GM13976 (cell line): ENCODE results near the gene NCKAP1.

ENCODE experiments used
- DNase-seq: peaks from one replicate; pipeline ENCODE4 v3.0.0; 2012; ENCODE audit warnings: low spot score
- in situ Hi-C: fragments of 300-500 bp; cut with MboI; formaldehyde crosslinking; loops from one replicate; pipeline ENCODE4 v1.12.0; 2022; ENCODE audit warnings: low sequenced_read_pairs, mixed read lengths, inconsistent platforms; ENCODE audit not compliant: unreplicated experiment
- TF ChIP-seq, protein P1 (sequence below): IDR thresholded peaks from 2 replicates; pipeline ENCODE4 v1.5.1; 2012; ENCODE audit warnings: borderline replicate concordance, mild to moderate bottlenecking; ENCODE audit not compliant: insufficient read depth; ENCODE audit errors: extremely low read depth, missing control alignments, control extremely low read depth

Gene NCKAP1

DNA sequence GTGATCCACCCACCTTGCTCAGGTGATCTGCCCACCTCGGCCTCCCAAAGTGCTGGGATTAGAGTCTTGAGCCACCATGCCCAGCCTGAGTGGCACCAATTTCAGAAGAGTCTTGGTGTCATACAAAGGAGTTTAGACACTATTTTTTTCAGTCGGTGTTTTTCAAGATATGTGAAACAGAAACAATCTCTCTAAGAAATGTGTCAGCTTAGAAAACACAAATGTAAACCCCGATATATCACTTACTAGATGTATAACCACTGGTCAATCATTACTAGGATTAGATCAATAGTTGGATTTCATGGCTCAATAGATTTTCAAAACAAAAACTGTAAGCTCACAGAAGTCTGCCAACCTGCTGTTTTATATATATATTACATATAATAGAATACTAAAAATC is 104.6 kb downstream of the NCKAP1 start:
- no peak for DNase-seq
- TF ChIP-seq, protein P1, sequence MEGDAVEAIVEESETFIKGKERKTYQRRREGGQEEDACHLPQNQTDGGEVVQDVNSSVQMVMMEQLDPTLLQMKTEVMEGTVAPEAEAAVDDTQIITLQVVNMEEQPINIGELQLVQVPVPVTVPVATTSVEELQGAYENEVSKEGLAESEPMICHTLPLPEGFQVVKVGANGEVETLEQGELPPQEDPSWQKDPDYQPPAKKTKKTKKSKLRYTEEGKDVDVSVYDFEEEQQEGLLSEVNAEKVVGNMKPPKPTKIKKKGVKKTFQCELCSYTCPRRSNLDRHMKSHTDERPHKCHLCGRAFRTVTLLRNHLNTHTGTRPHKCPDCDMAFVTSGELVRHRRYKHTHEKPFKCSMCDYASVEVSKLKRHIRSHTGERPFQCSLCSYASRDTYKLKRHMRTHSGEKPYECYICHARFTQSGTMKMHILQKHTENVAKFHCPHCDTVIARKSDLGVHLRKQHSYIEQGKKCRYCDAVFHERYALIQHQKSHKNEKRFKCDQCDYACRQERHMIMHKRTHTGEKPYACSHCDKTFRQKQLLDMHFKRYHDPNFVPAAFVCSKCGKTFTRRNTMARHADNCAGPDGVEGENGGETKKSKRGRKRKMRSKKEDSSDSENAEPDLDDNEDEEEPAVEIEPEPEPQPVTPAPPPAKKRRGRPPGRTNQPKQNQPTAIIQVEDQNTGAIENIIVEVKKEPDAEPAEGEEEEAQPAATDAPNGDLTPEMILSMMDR, result no peak
- in situ Hi-C loops, result no loop called here

GRCh38 chr2:182929972-182930371 is 108.3 kb downstream of the NCKAP1 start:
- no peak for DNase-seq
- in situ Hi-C loops, result no loop called here
- TF ChIP-seq, protein P1, result no peak

- TF ChIP-seq, protein P1, result no peak
- in situ Hi-C loops, result no loop called here
- no peak for DNase-seq
Measured at GRCh38 chr2:182924306-182924705, 114.0 kb downstream of the NCKAP1 start.

- TF ChIP-seq, protein P1, result no peak
- no peak for DNase-seq
- in situ Hi-C loops, result no loop called here
Measured at GRCh38 chr2:182921234-182921633, 117.0 kb downstream of the NCKAP1 start.

DNA sequence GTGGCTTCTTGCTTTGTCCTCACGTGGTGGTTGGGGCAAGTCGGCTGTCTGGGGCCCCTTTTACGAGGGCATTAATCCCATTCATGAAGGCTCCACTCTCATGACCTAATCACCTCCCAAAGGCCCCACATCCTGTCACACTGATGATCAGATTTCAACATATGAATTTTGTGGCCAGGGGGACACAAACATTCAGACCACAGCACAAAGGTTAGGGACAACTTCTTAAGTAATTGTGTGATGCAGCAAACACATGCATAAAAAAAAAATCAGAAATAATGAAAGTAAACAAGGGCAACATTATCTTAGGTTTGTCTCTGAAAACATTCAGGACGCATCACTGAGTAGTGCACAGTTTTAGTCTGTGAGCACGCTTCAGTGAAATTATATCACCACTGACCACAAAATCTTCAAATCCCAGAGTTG is 117.6 kb downstream of the NCKAP1 start:
- DNase-seq, result no peak
- TF ChIP-seq, protein P1, result no peak
- in situ Hi-C loops, result no loop called here

DNA sequence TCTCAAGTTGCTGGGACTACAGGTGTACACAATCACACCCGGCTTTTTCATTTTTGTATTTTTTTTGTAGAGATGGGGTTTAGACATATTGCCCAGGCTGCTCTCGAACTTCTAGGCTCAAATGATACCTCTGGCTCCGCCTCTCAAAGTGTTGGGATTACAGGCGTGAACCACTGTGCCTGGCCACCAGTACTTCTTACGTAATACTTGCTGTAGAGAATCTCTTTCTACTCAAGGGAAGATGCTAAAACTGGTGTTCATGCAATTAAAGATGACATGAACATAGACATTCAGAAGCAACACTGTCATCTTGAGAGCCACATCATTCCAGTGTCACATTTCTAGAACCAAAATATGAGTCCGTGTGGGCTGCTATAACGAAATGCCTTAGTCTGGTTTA is 118.2 kb downstream of the NCKAP1 start:
- no peak for DNase-seq
- TF ChIP-seq, protein P1, result no peak
- in situ Hi-C loops, result no loop called here
